ENCODE data around the gene PCDH9. TPM values are rescaled to one million over a fixed set of nuclear protein-coding genes. Genes with fewer than 3 reads are reported as not detected.

Gene PCDH9
- total RNA-seq, 1 donor from 2014 or later: 0.40 TPM

- H3K4me3 ChIP-seq (ENCODE audit: low read depth, low read length): no peak overlapping the region
- TF ChIP-seq CTCF (conservative IDR thresholded peaks at IDR 0.05; ENCODE audit: low read depth, low read length): no peak
- DNase-seq (ENCODE audit: low read depth): no peak
Measured at GRCh38 chr13:66348745-66349690, 881.1 kb downstream of the PCDH9 start.

- H3K4me3 ChIP-seq (ENCODE audit: low read depth, low read length): no peak overlapping the region
- TF ChIP-seq CTCF (conservative IDR thresholded peaks at IDR 0.05; ENCODE audit: low read depth, low read length): no peak
- peak; percentile 45 for DNase-seq (ENCODE audit: low read depth)
Measured at GRCh38 chr13:66347486-66348117, 882.5 kb downstream of the PCDH9 start.

- no peak overlapping the region for H3K4me3 ChIP-seq (ENCODE audit: low read depth, low read length)
- DNase-seq (ENCODE audit: low read depth): no peak
- no peak for TF ChIP-seq CTCF (conservative IDR thresholded peaks at IDR 0.05; ENCODE audit: low read depth, low read length)
Measured at GRCh38 chr13:66345971-66346370, 884.2 kb downstream of the PCDH9 start.

GRCh38 chr13:66345518-66345810 lies 884.7 kb downstream of the PCDH9 start:
- TF ChIP-seq CTCF (conservative IDR thresholded peaks at IDR 0.05; ENCODE audit: low read depth, low read length): no peak
- H3K4me3 ChIP-seq (ENCODE audit: low read depth, low read length): no peak overlapping the region
- DNase-seq (ENCODE audit: low read depth): no peak

- H3K4me3 ChIP-seq (ENCODE audit: low read depth, low read length): no peak overlapping the region
- TF ChIP-seq CTCF (conservative IDR thresholded peaks at IDR 0.05; ENCODE audit: low read depth, low read length): no peak
- no peak for DNase-seq (ENCODE audit: low read depth)
Measured at GRCh38 chr13:66344805-66345517, 885.2 kb downstream of the PCDH9 start.

- H3K4me3 ChIP-seq (ENCODE audit: low read depth, low read length): no peak overlapping the region
- TF ChIP-seq CTCF (conservative IDR thresholded peaks at IDR 0.05; ENCODE audit: low read depth, low read length): no peak
- DNase-seq (ENCODE audit: low read depth): no peak
Measured at GRCh38 chr13:66343224-66343828, 886.8 kb downstream of the PCDH9 start.

Measured in epithelial cell of proximal tubule (primary cell).